SK-N-SH (cell line): ENCODE results near the gene ZKSCAN1. TPM values are rescaled to one million over a fixed set of nuclear protein-coding genes. Genes with fewer than 3 reads are reported as not detected.
"Not testable (repeated sequence)": the region's sequence is repeated elsewhere in the genome, so short reads cannot be mapped to it uniquely, and the experiment has no call there.

Source experiments
- CTCF ChIA-PET: fragments of 300-600, 350-600 bp; formaldehyde crosslinking; extraction: SDS; loops from one replicate; lab custom pipeline; 2021; lab: Yijun Ruan, JAX
- POLR2A ChIA-PET: fragments of 350-600 bp; sonication (Branson Sonifier 250); formaldehyde crosslinking; extraction: SDS; loops from one replicate; lab custom pipeline; 2020; ENCODE audit warnings: antibody characterized with exemption, inconsistent platforms; lab: Yijun Ruan, JAX
- DNase-seq: peaks from one replicate; pipeline ENCODE4 v3.0.0; 2012
- H2AFZ ChIP-seq: fragments of 200-600 bp; sonication (generic); 2 replicates; pipeline ENCODE4 v1.8.1; 2016; ENCODE audit warnings: antibody characterized with exemption, mild to moderate bottlenecking, low read depth
- H3F3A ChIP-seq: fragments of 200-600 bp; sonication (generic); replicated peaks from 2 replicates; pipeline ENCODE3; 2016; ENCODE audit warnings: antibody characterized with exemption, mild to moderate bottlenecking; ENCODE audit not compliant: insufficient read depth
- H3K27ac ChIP-seq, 2 experiments: fragments of 200-500 bp in 1 of 2; fragments of 200-600 bp in 1 of 2; sonication (Bioruptor generic) in 1 of 2; sonication (generic), shearing (Covaris generic) in 1 of 2; 2 replicates each; pipeline versions ENCODE4 v1.5.1 to v1.6.1; 2014 to 2016; ENCODE audit warnings: low read depth in 2 of 2, inconsistent platforms in 1 of 2, low read length in 1 of 2, mild to moderate bottlenecking in 1 of 2, mixed read lengths in 1 of 2
- H3K27me3 ChIP-seq: fragments of 200-600 bp; sonication (generic), shearing (Covaris generic); 2 replicates; pipeline ENCODE4 v1.6.1; 2016; ENCODE audit warnings: mixed run types; ENCODE audit not compliant: insufficient read depth
- H3K36me3 ChIP-seq, 2 experiments: fragments of 200-500 bp in 1 of 2; fragments of 200-600 bp in 1 of 2; sonication (Bioruptor generic) in 1 of 2; sonication (generic) in 1 of 2; replicated peaks in 1 of 2; 2 replicates each; pipeline versions ENCODE3 to v1.5.1; 2014 to 2016; ENCODE audit warnings: low read length in 1 of 2, mild to moderate bottlenecking in 1 of 2; ENCODE audit not compliant: insufficient read depth in 2 of 2, control insufficient read depth in 1 of 2
- H3K4me1 ChIP-seq, 2 experiments: fragments of 200-500 bp in 1 of 2; fragments of 200-600 bp in 1 of 2; sonication (Bioruptor generic) in 1 of 2; sonication (generic), shearing (Covaris generic) in 1 of 2; 2 replicates each; pipeline versions ENCODE4 v1.5.1 to v1.6.1; 2014 to 2016; ENCODE audit warnings: low read depth in 1 of 2, low read length in 1 of 2, mixed run types in 1 of 2; ENCODE audit not compliant: insufficient read depth in 2 of 2, control insufficient read depth in 1 of 2
- H3K4me2 ChIP-seq: fragments of 200-600 bp; sonication (generic), shearing (Covaris generic); 2 replicates; pipeline ENCODE4 v1.6.1; 2017; ENCODE audit warnings: mixed run types
- H3K4me3 ChIP-seq, 2 experiments: fragments of 200-500 bp in 1 of 2; fragments of 200-600 bp in 1 of 2; sonication (Bioruptor generic) in 1 of 2; sonication (generic), shearing (Covaris generic) in 1 of 2; 2 replicates each; pipeline versions ENCODE4 v1.5.1 to v1.8.1; 2014 to 2016; ENCODE audit warnings: low read depth in 2 of 2, inconsistent platforms in 1 of 2, low read length in 1 of 2, mild to moderate bottlenecking in 1 of 2, mixed read lengths in 1 of 2, moderate library complexity in 1 of 2
- H3K79me2 ChIP-seq: fragments of 200-600 bp; sonication (generic); 2 replicates; pipeline ENCODE4 v1.8.1; 2017; ENCODE audit warnings: mild to moderate bottlenecking; ENCODE audit not compliant: insufficient read depth
- H3K9ac ChIP-seq: fragments of 200-600 bp; sonication (generic); 2 replicates; pipeline ENCODE4 v1.6.1; 2017; ENCODE audit warnings: mixed run types
- H3K9me2 ChIP-seq: fragments of 200-600 bp; sonication (generic); 2 replicates; pipeline ENCODE4 v1.6.1; 2017; ENCODE audit warnings: mixed run types
- H3K9me3 ChIP-seq: fragments of 200-600 bp; sonication (generic); 2 replicates; pipeline ENCODE4 v1.6.1; 2017; ENCODE audit warnings: mixed run types, mild to moderate bottlenecking, moderate library complexity
- H4K20me1 ChIP-seq: fragments of 200-600 bp; sonication (generic); 2 replicates; pipeline ENCODE4 v1.6.1; 2017; ENCODE audit warnings: mild to moderate bottlenecking, mixed run types; ENCODE audit not compliant: insufficient read depth
- CTCF ChIP-seq: fragments of 200-600 bp; sonication (generic); IDR thresholded peaks from 2 replicates; pipeline ENCODE4 v1.6.1; 2017; ENCODE audit warnings: antibody characterized with exemption, mild to moderate bottlenecking, moderate library complexity
- ELF1 ChIP-seq: IDR thresholded peaks from 2 replicates; pipeline ENCODE4 v1.4.0; 2012
- EP300 ChIP-seq, 2 experiments: IDR thresholded peaks; 2 replicates each; pipeline versions ENCODE4 v1.4.0 to v1.6.1; 2012; ENCODE audit warnings: borderline replicate concordance in 1 of 2, low read depth in 1 of 2, low read length in 1 of 2
- EZH2phosphoT487 ChIP-seq: fragments of 200-600 bp; sonication (generic); IDR thresholded peaks from 2 replicates; pipeline ENCODE4 v1.6.1; 2017; ENCODE audit warnings: low read depth, mixed run types, mild to moderate bottlenecking, antibody characterized with exemption, moderate library complexity, borderline replicate concordance
- GABPA ChIP-seq: IDR thresholded peaks from 2 replicates; pipeline ENCODE4 v1.4.0; 2012; ENCODE audit warnings: low read depth, mild to moderate bottlenecking
- MAX ChIP-seq: IDR thresholded peaks from 2 replicates; pipeline ENCODE4 v1.4.0; 2012; ENCODE audit warnings: low read depth
- MEF2A ChIP-seq: IDR thresholded peaks from 2 replicates; pipeline ENCODE4 v1.4.0; 2012; ENCODE audit warnings: low read depth, borderline replicate concordance
- NFIC ChIP-seq: IDR thresholded peaks from 2 replicates; pipeline ENCODE4 v1.4.0; 2012; ENCODE audit warnings: borderline replicate concordance
- NRF1 ChIP-seq: IDR thresholded peaks from 2 replicates; pipeline ENCODE4 v1.6.1; 2012; ENCODE audit warnings: low read depth, mild to moderate bottlenecking, low read length
- RXRA ChIP-seq: IDR thresholded peaks from 2 replicates; pipeline ENCODE4 v1.4.0; 2012; ENCODE audit warnings: low read depth, mild to moderate bottlenecking, borderline replicate concordance
- SIN3A ChIP-seq: IDR thresholded peaks from 2 replicates; pipeline ENCODE4 v1.6.1; 2012; ENCODE audit warnings: low read depth, mild to moderate bottlenecking, low read length, moderate library complexity, borderline replicate concordance
- TAF1 ChIP-seq: IDR thresholded peaks from 2 replicates; pipeline ENCODE4 v1.6.1; 2012; ENCODE audit warnings: low read depth, mild to moderate bottlenecking, low read length, moderate library complexity, borderline replicate concordance
- TCF12 ChIP-seq: IDR thresholded peaks from 2 replicates; pipeline ENCODE4 v1.4.0; 2012
- YY1 ChIP-seq: IDR thresholded peaks from 2 replicates; pipeline ENCODE4 v1.4.0; 2012; ENCODE audit warnings: low read depth, mild to moderate bottlenecking
- ZBTB33 ChIP-seq: IDR thresholded peaks from 2 replicates; pipeline ENCODE4 v1.4.0; 2012; ENCODE audit warnings: low read depth, borderline replicate concordance
- WGBS: methylation state at CpG from one replicate; pipeline ENCODE4 v1.1.6; 2017; ENCODE audit warnings: low lambda C conversion rate; 5-methylcytosine and 5-hydroxymethylcytosine counted together
- polyA plus RNA-seq, 3 experiments: library from polyadenylated mRNA; depleted of rRNA; stranded (reverse); fragments of >200 nt; gene quantifications; 2 replicates each; pipeline ENCODE4 v1.2.3, GENCODE V29; 2012

The ZKSCAN1 gene
- polyA plus RNA-seq, 1 of the 3 experiments (the other 2 are of a cell fraction), result 21.1 TPM

GRCh38 chr7:100011516-100011915 lies 3.9 kb upstream of the ZKSCAN1 start:
- H3K4me1 ChIP-seq, result peaks cover 0 to 6% of the 10 kb centered on the region in 2 experiments; a peak in 1 of 4 replicates
- H4K20me1 ChIP-seq, result no peaks in the 10 kb centered on the region
- H3K27me3 ChIP-seq, result no peaks in the 10 kb centered on the region
- WGBS, result 58% methylated on average over 3 of the region's 3 CpGs
- no peaks in the 10 kb centered on the region for H3F3A ChIP-seq
- peaks cover 10% of the 10 kb centered on the region for H3K79me2 ChIP-seq
- no peak overlapping the region for H3K4me3 ChIP-seq
- no peak for DNase-seq
- no peaks in the 10 kb centered on the region for H3K9me2 ChIP-seq
- CTCF ChIA-PET, result interaction anchor here (1.7 to 7.3 kb wide), 3 partner anchors 16 to 41 kb away, joined by 4 to 59 read pairs (median 5); no protein-coding TSS in a partner anchor
- no peak overlapping the region for H3K4me2 ChIP-seq
- no peaks in the 10 kb centered on the region for H3K9me3 ChIP-seq
- no peak overlapping the region for H3K9ac ChIP-seq
- no peak overlapping the region for H3K27ac ChIP-seq
- H2AFZ ChIP-seq, result no peak overlapping the region
- TF ChIP-seq SIN3A (no peak), TCF12 (no peak), ZBTB33 (no peak), GABPA (no peak), EZH2phosphoT487 (no peak), CTCF (no peak), YY1 (no peak), MAX (no peak), NFIC (no peak), EP300 (IDR thresholded peaks at IDR 0.05; ENCODE audit: borderline replicate concordance in 1 of 2, low read depth in 1 of 2, low read length in 1 of 2) (no peak), RXRA (no peak), TAF1 (no peak), NRF1 (no peak), ELF1 (no peak), MEF2A (no peak)
- POLR2A ChIA-PET, result no interaction called here
- H3K36me3 ChIP-seq, result no peaks in the 10 kb centered on the region

- H3K9me2 ChIP-seq, DNase-seq, H3K4me2 ChIP-seq, H3F3A ChIP-seq, H3K9ac ChIP-seq, H3K27ac ChIP-seq, H3K4me1 ChIP-seq, H3K27me3 ChIP-seq, H3K9me3 ChIP-seq, H3K4me3 ChIP-seq, H4K20me1 ChIP-seq, H3K36me3 ChIP-seq, H2AFZ ChIP-seq: not testable (repeated sequence)
- ChIA-PET CTCF (interaction anchor here (0.8 to 7.3 kb wide), 4 partner anchors 17 to 40 kb away, joined by 4 to 59 read pairs (median 4); no protein-coding TSS in a partner anchor), POLR2A (interaction anchor here (0.6 to 1.3 kb wide), 2 partner anchors 18 to 88 kb away, joined by 3 to 4 read pairs; no protein-coding TSS in a partner anchor)
- WGBS, result 62% methylated on average over 13 of the region's 14 CpGs
- peaks cover 21% of the 10 kb centered on the region for H3K79me2 ChIP-seq
Observed at GRCh38 chr7:100012385-100013327, 2.7 kb upstream of the ZKSCAN1 start.
